ENCODE data around the gene KAZN.

The KAZN gene

GRCh38 chr1:14841951-14842350 lies 243.5 kb downstream of the KAZN start:
- no peak for DNase-seq
- Histone ChIP-seq H2AFZ (ENCODE audit: insufficient read depth, low read length, poor library complexity) (no peak overlapping the region), H3K14ac (ENCODE audit: low read length) (no peak overlapping the region), H3K23ac (ENCODE audit: low read length) (no peak overlapping the region), H4K8ac (ENCODE audit: low read depth, low read length) (no peak overlapping the region), H3K18ac (ENCODE audit: low read length) (no peak overlapping the region), H3K9ac (ENCODE audit: low read length) (no peak overlapping the region), H3K27ac (ENCODE audit: low read depth, low read length) (no peak overlapping the region), H2BK12ac (ENCODE audit: low read length) (no peak overlapping the region), H3K4me2 (ENCODE audit: low read length) (no peak overlapping the region), H3K9me3 (ENCODE audit: insufficient read depth, low read depth, low read length) (peaks cover 10% of the 10 kb centered on the region), H2BK5ac (ENCODE audit: low read depth, low read length, poor library complexity) (no peak overlapping the region), H3K79me1 (ENCODE audit: low read length) (no peaks in the 10 kb centered on the region), H2AK5ac (ENCODE audit: low read length) (no peak overlapping the region), H3K4ac (ENCODE audit: low read depth, low read length) (no peak overlapping the region), H3K4me1 (ENCODE audit: control insufficient read depth in 1 of 2, insufficient read depth in 2 of 2, low read length in 2 of 2) (peaks cover 0 to 3% of the 10 kb centered on the region in 2 experiments), H3K4me3 (ENCODE audit: low read depth, low read length) (no peak overlapping the region), H3K36me3 (ENCODE audit: control insufficient read depth in 1 of 2, insufficient read depth in 2 of 2, low read length in 2 of 2) (no peaks in the 10 kb centered on the region), H3K27me3 (ENCODE audit: insufficient read depth, low read length) (no peaks in the 10 kb centered on the region), H3K79me2 (ENCODE audit: control insufficient read depth, insufficient read depth, low read length, poor library complexity) (no peaks in the 10 kb centered on the region), H2BK120ac (ENCODE audit: insufficient read depth, low read length, poor library complexity) (no peak overlapping the region), H4K12ac (ENCODE audit: low read depth, low read length) (no peak overlapping the region), H4K91ac (ENCODE audit: low read depth, low read length) (no peak overlapping the region)

GRCh38 chr1:14842361-14842760 lies 243.9 kb downstream of the KAZN start:
- H3K27me3 ChIP-seq (ENCODE audit: insufficient read depth, low read length): no peaks in the 10 kb centered on the region
- H2BK12ac ChIP-seq (ENCODE audit: low read length): no peak overlapping the region
- no peaks in the 10 kb centered on the region for H3K79me1 ChIP-seq (ENCODE audit: low read length)
- no peak overlapping the region for H3K4me3 ChIP-seq (ENCODE audit: low read depth, low read length)
- WGBS (ENCODE audit: extremely low coverage, insufficient coverage, insufficient read length): no CpG with 5 or more reads among the region's 4 CpGs
- H3K23ac ChIP-seq (ENCODE audit: low read length): no peak overlapping the region
- no peak overlapping the region for H2BK120ac ChIP-seq (ENCODE audit: insufficient read depth, low read length, poor library complexity)
- no peak overlapping the region for H3K27ac ChIP-seq (ENCODE audit: low read depth, low read length)
- H3K36me3 ChIP-seq (ENCODE audit: control insufficient read depth in 1 of 2, insufficient read depth in 2 of 2, low read length in 2 of 2): no peaks in the 10 kb centered on the region
- H3K4me2 ChIP-seq (ENCODE audit: low read length): no peak overlapping the region
- no peaks in the 10 kb centered on the region for H3K79me2 ChIP-seq (ENCODE audit: control insufficient read depth, insufficient read depth, low read length, poor library complexity)
- H3K14ac ChIP-seq (ENCODE audit: low read length): no peak overlapping the region
- no peak overlapping the region for H2BK5ac ChIP-seq (ENCODE audit: low read depth, low read length, poor library complexity)
- no peak overlapping the region for H4K8ac ChIP-seq (ENCODE audit: low read depth, low read length)
- H4K91ac ChIP-seq (ENCODE audit: low read depth, low read length): no peak overlapping the region
- H3K9me3 ChIP-seq (ENCODE audit: insufficient read depth, low read depth, low read length): peaks cover 10% of the 10 kb centered on the region
- H2AFZ ChIP-seq (ENCODE audit: insufficient read depth, low read length, poor library complexity): no peak overlapping the region
- no peak overlapping the region for H2AK5ac ChIP-seq (ENCODE audit: low read length)
- DNase-seq: no peak
- no peak overlapping the region for H3K18ac ChIP-seq (ENCODE audit: low read length)
- no peak overlapping the region for H3K4ac ChIP-seq (ENCODE audit: low read depth, low read length)
- no peak overlapping the region for H3K9ac ChIP-seq (ENCODE audit: low read length)
- peaks cover 0 to 3% of the 10 kb centered on the region in 2 experiments for H3K4me1 ChIP-seq (ENCODE audit: control insufficient read depth in 1 of 2, insufficient read depth in 2 of 2, low read length in 2 of 2)
- no peak overlapping the region for H4K12ac ChIP-seq (ENCODE audit: low read depth, low read length)

- Histone ChIP-seq H3K9me3 (ENCODE audit: insufficient read depth, low read depth, low read length) (peaks cover 10% of the 10 kb centered on the region), H3K23ac (ENCODE audit: low read length) (no peak overlapping the region), H3K4me2 (ENCODE audit: low read length) (no peak overlapping the region), H3K79me1 (ENCODE audit: low read length) (no peaks in the 10 kb centered on the region), H3K27ac (ENCODE audit: low read depth, low read length) (no peak overlapping the region), H3K27me3 (ENCODE audit: insufficient read depth, low read length) (no peaks in the 10 kb centered on the region), H4K91ac (ENCODE audit: low read depth, low read length) (no peak overlapping the region), H2BK12ac (ENCODE audit: low read length) (no peak overlapping the region), H2AFZ (ENCODE audit: insufficient read depth, low read length, poor library complexity) (no peak overlapping the region), H3K36me3 (ENCODE audit: control insufficient read depth in 1 of 2, insufficient read depth in 2 of 2, low read length in 2 of 2) (no peaks in the 10 kb centered on the region), H2AK5ac (ENCODE audit: low read length) (no peak overlapping the region), H3K4me1 (ENCODE audit: control insufficient read depth in 1 of 2, insufficient read depth in 2 of 2, low read length in 2 of 2) (peaks cover 0 to 3% of the 10 kb centered on the region in 2 experiments), H4K12ac (ENCODE audit: low read depth, low read length) (no peak overlapping the region), H4K8ac (ENCODE audit: low read depth, low read length) (no peak overlapping the region), H3K4me3 (ENCODE audit: low read depth, low read length) (no peak overlapping the region), H2BK120ac (ENCODE audit: insufficient read depth, low read length, poor library complexity) (no peak overlapping the region), H2BK5ac (ENCODE audit: low read depth, low read length, poor library complexity) (no peak overlapping the region), H3K18ac (ENCODE audit: low read length) (no peak overlapping the region), H3K79me2 (ENCODE audit: control insufficient read depth, insufficient read depth, low read length, poor library complexity) (no peaks in the 10 kb centered on the region), H3K14ac (ENCODE audit: low read length) (no peak overlapping the region), H3K4ac (ENCODE audit: low read depth, low read length) (no peak overlapping the region), H3K9ac (ENCODE audit: low read length) (no peak overlapping the region)
- no peak for DNase-seq
- no CpG with 5 or more reads among the region's 2 CpGs for WGBS (ENCODE audit: extremely low coverage, insufficient coverage, insufficient read length)
These were observed 244.4 kb downstream of the KAZN start for GRCh38 chr1:14842891-14843290.

GRCh38 chr1:14843525-14843924 lies 245.0 kb downstream of the KAZN start:
- no peak overlapping the region for H4K8ac ChIP-seq (ENCODE audit: low read depth, low read length)
- no peak overlapping the region for H2BK12ac ChIP-seq (ENCODE audit: low read length)
- no peak overlapping the region for H2BK5ac ChIP-seq (ENCODE audit: low read depth, low read length, poor library complexity)
- H3K14ac ChIP-seq (ENCODE audit: low read length): no peak overlapping the region
- peaks cover 10% of the 10 kb centered on the region for H3K9me3 ChIP-seq (ENCODE audit: insufficient read depth, low read depth, low read length)
- H3K36me3 ChIP-seq (ENCODE audit: control insufficient read depth in 1 of 2, insufficient read depth in 2 of 2, low read length in 2 of 2): no peaks in the 10 kb centered on the region
- peaks cover 0 to 3% of the 10 kb centered on the region in 2 experiments for H3K4me1 ChIP-seq (ENCODE audit: control insufficient read depth in 1 of 2, insufficient read depth in 2 of 2, low read length in 2 of 2)
- no peak overlapping the region for H4K12ac ChIP-seq (ENCODE audit: low read depth, low read length)
- no peak overlapping the region for H2BK120ac ChIP-seq (ENCODE audit: insufficient read depth, low read length, poor library complexity)
- H3K4ac ChIP-seq (ENCODE audit: low read depth, low read length): no peak overlapping the region
- H3K9ac ChIP-seq (ENCODE audit: low read length): no peak overlapping the region
- no peak overlapping the region for H4K91ac ChIP-seq (ENCODE audit: low read depth, low read length)
- H3K79me1 ChIP-seq (ENCODE audit: low read length): no peaks in the 10 kb centered on the region
- H3K4me3 ChIP-seq (ENCODE audit: low read depth, low read length): no peak overlapping the region
- no peak overlapping the region for H2AFZ ChIP-seq (ENCODE audit: insufficient read depth, low read length, poor library complexity)
- no peak overlapping the region for H2AK5ac ChIP-seq (ENCODE audit: low read length)
- H3K18ac ChIP-seq (ENCODE audit: low read length): no peak overlapping the region
- WGBS (ENCODE audit: extremely low coverage, insufficient coverage, insufficient read length): no CpG with 5 or more reads among the region's 6 CpGs
- H3K27ac ChIP-seq (ENCODE audit: low read depth, low read length): no peak overlapping the region
- H3K4me2 ChIP-seq (ENCODE audit: low read length): no peak overlapping the region
- H3K79me2 ChIP-seq (ENCODE audit: control insufficient read depth, insufficient read depth, low read length, poor library complexity): no peaks in the 10 kb centered on the region
- H3K27me3 ChIP-seq (ENCODE audit: insufficient read depth, low read length): no peaks in the 10 kb centered on the region
- no peak for DNase-seq
- no peak overlapping the region for H3K23ac ChIP-seq (ENCODE audit: low read length)
